Cardiac fibroblast (primary cell): ENCODE data around the gene STXBP6.

Experiments used
- DNase-seq, 2 donors: peaks; one replicate each; pipeline versions ENCODE4 v3.0.0 to v3.0.0-alpha.2; 2010; ENCODE audit warnings: low read depth in 2 of 2
- H3K4me3 ChIP-seq, 2 donors: replicated peaks in 1 of 2; 1 replicate in 1 of 2; 2 replicates in 1 of 2; pipeline ENCODE4 v1.5.1; 2011; ENCODE audit warnings: low read depth in 2 of 2, low read length in 2 of 2, mild to moderate bottlenecking in 2 of 2, moderate library complexity in 1 of 2
- CTCF ChIP-seq: IDR thresholded peaks from one replicate; pipeline ENCODE4 v1.5.1; 2011; ENCODE audit warnings: low read depth, mild to moderate bottlenecking, low read length, inconsistent platforms

Gene STXBP6

GRCh38 chr14:24991288-24991687 is 58.7 kb downstream of the STXBP6 start:
- TF ChIP-seq CTCF: no peak
- no peak overlapping the region for H3K4me3 ChIP-seq
- no peak for DNase-seq

GRCh38 chr14:24990773-24991172 is 59.2 kb downstream of the STXBP6 start:
- no peak for DNase-seq
- H3K4me3 ChIP-seq: no peak overlapping the region
- no peak for TF ChIP-seq CTCF

GRCh38 chr14:24990050-24990449 is 59.9 kb downstream of the STXBP6 start:
- DNase-seq: no peak
- no peak overlapping the region for H3K4me3 ChIP-seq
- TF ChIP-seq CTCF: no peak

- TF ChIP-seq CTCF: no peak
- no peak for DNase-seq
- H3K4me3 ChIP-seq: no peak overlapping the region
Measured at GRCh38 chr14:24988760-24989159, 61.2 kb downstream of the STXBP6 start.

- no peak for TF ChIP-seq CTCF
- H3K4me3 ChIP-seq: no peak overlapping the region
- no peak for DNase-seq
Measured at GRCh38 chr14:24986206-24986893, 63.6 kb downstream of the STXBP6 start.

GRCh38 chr14:24984846-24985589 is 64.9 kb downstream of the STXBP6 start:
- TF ChIP-seq CTCF: no peak
- DNase-seq: peak in 1 of 2 donors; percentile 28
- no peak overlapping the region for H3K4me3 ChIP-seq
